Measurements from ENCODE around the gene SULT2B1. TPM values are rescaled to one million over a fixed set of nuclear protein-coding genes. Genes with fewer than 3 reads are reported as not detected.

Gene SULT2B1
- polyA plus RNA-seq, 2 of the 4 experiments (the other 2 are of a cell fraction): 22.2 to 34.3 TPM

DNA sequence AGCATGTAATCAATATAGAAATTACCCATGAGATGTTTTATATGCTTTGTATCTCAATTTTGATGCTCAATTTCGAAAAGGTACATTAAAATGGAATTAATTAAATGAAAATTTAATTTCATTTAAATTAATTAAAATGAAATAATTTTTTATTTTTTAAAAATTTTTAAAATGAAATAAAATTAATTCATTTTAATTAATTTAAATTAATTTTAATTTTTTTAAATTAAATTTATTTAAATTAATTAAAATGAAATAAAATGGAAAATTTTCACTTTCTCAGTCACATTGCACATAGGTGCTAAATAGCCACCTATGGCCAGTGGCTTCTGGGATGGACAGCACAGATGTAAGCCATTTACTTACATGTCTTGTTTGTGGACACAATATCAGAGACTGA is 4.2 kb upstream of the SULT2B1 start:
- no peak overlapping the region for H3K27ac ChIP-seq
- ATAC-seq (no peak), FAIRE-seq (no peak), DNase-seq (ENCODE audit: low read depth in 1 of 2, low spot score in 1 of 2) (no peak)
- ChIA-PET POLR2A (no interaction called here), CTCF (interaction anchor here (0.9 kb wide), 1 partner anchor 22 kb away, joined by 5 read pairs; no protein-coding TSS in a partner anchor)
- H3K4me3 ChIP-seq: no peak overlapping the region
- TF ChIP-seq, protein P1, sequence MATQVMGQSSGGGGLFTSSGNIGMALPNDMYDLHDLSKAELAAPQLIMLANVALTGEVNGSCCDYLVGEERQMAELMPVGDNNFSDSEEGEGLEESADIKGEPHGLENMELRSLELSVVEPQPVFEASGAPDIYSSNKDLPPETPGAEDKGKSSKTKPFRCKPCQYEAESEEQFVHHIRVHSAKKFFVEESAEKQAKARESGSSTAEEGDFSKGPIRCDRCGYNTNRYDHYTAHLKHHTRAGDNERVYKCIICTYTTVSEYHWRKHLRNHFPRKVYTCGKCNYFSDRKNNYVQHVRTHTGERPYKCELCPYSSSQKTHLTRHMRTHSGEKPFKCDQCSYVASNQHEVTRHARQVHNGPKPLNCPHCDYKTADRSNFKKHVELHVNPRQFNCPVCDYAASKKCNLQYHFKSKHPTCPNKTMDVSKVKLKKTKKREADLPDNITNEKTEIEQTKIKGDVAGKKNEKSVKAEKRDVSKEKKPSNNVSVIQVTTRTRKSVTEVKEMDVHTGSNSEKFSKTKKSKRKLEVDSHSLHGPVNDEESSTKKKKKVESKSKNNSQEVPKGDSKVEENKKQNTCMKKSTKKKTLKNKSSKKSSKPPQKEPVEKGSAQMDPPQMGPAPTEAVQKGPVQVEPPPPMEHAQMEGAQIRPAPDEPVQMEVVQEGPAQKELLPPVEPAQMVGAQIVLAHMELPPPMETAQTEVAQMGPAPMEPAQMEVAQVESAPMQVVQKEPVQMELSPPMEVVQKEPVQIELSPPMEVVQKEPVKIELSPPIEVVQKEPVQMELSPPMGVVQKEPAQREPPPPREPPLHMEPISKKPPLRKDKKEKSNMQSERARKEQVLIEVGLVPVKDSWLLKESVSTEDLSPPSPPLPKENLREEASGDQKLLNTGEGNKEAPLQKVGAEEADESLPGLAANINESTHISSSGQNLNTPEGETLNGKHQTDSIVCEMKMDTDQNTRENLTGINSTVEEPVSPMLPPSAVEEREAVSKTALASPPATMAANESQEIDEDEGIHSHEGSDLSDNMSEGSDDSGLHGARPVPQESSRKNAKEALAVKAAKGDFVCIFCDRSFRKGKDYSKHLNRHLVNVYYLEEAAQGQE (IDR thresholded peaks at IDR 0.05): no peak
- TF ChIP-seq ELK1 (IDR thresholded peaks at IDR 0.05; ENCODE audit: low read depth, low read length) (no peak), SMC3 (IDR thresholded peaks at IDR 0.05) (no peak), MYC (IDR thresholded peaks at IDR 0.05; ENCODE audit: borderline replicate concordance, low read length) (no peak), RARB (CRISPR knock-in tag; IDR thresholded peaks at IDR 0.05) (no peak), HOXB13 (CRISPR knock-in tag; IDR thresholded peaks at IDR 0.05; ENCODE audit: low read depth) (no peak), CHD2 (IDR thresholded peaks at IDR 0.05; ENCODE audit: low read length, partially characterized antibody) (no peak), GATA3 (IDR thresholded peaks at IDR 0.05; ENCODE audit: borderline replicate concordance) (no peak), NFE2L2 (conservative IDR thresholded peaks at IDR 0.05; ENCODE audit: low read length) (no peak), CBX8 (IDR thresholded peaks at IDR 0.05) (no peak), PBX3 (IDR thresholded peaks at IDR 0.05) (no peak), CEBPB (IDR thresholded peaks at IDR 0.05) (no peak), E2F6 (IDR thresholded peaks at IDR 0.05; ENCODE audit: borderline replicate concordance, low read depth) (no peak), JUNB (IDR thresholded peaks at IDR 0.05) (no peak), ZNF302 (CRISPR knock-in tag; IDR thresholded peaks at IDR 0.05) (no peak), BCL3 (IDR thresholded peaks at IDR 0.05) (no peak), CBX2 (IDR thresholded peaks at IDR 0.05; ENCODE audit: borderline replicate concordance, low read depth) (no peak)
- TF ChIP-seq, protein P2, sequence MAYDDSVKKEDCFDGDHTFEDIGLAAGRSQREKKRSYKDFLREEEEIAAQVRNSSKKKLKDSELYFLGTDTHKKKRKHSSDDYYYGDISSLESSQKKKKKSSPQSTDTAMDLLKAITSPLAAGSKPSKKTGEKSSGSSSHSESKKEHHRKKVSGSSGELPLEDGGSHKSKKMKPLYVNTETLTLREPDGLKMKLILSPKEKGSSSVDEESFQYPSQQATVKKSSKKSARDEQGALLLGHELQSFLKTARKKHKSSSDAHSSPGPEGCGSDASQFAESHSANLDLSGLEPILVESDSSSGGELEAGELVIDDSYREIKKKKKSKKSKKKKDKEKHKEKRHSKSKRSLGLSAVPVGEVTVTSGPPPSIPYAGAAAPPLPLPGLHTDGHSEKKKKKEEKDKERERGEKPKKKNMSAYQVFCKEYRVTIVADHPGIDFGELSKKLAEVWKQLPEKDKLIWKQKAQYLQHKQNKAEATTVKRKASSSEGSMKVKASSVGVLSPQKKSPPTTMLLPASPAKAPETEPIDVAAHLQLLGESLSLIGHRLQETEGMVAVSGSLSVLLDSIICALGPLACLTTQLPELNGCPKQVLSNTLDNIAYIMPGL (CRISPR knock-in tag; IDR thresholded peaks at IDR 0.05; ENCODE audit: borderline replicate concordance): no peak
- TF ChIP-seq, protein P3, sequence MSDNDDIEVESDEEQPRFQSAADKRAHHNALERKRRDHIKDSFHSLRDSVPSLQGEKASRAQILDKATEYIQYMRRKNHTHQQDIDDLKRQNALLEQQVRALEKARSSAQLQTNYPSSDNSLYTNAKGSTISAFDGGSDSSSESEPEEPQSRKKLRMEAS (IDR thresholded peaks at IDR 0.05): no peak
- TF ChIP-seq, protein P4, sequence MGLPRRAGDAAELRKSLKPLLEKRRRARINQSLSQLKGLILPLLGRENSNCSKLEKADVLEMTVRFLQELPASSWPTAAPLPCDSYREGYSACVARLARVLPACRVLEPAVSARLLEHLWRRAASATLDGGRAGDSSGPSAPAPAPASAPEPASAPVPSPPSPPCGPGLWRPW (IDR thresholded peaks at IDR 0.05): no peak
- no peak overlapping the region for H3K4me2 ChIP-seq
- no peaks in the 10 kb centered on the region for H3K9me3 ChIP-seq
- peaks cover 41% of the 10 kb centered on the region for H3K4me1 ChIP-seq
- 56% methylated on average over 1 of the region's 1 CpG for WGBS (ENCODE audit: missing lambda C conversion rate)

Measured in A549 (cell line).